GM21528 (cell line): ENCODE data around the gene OTOP3.
"Not testable (repeated sequence)": the region's sequence is repeated elsewhere in the genome, so short reads cannot be mapped to it uniquely, and the experiment has no call there.

Experiments
- ATAC-seq: cut with Tn5 transposase; IDR thresholded peaks from one replicate; pipeline ENCODE4 v1.9.1; 2021; ENCODE audit warnings: mild to moderate bottlenecking, moderate library complexity; ENCODE audit not compliant: unreplicated experiment, low FRiP score

Gene OTOP3

GRCh38 chr17:74979408-74980146 is 43.9 kb downstream of the OTOP3 start:
- ATAC-seq = no peak

- ATAC-seq = no peak
These were observed 45.8 kb downstream of the OTOP3 start for GRCh38 chr17:74981318-74981978.

- ATAC-seq = no peak
These were observed 46.4 kb downstream of the OTOP3 start for GRCh38 chr17:74981979-74982662.

DNA sequence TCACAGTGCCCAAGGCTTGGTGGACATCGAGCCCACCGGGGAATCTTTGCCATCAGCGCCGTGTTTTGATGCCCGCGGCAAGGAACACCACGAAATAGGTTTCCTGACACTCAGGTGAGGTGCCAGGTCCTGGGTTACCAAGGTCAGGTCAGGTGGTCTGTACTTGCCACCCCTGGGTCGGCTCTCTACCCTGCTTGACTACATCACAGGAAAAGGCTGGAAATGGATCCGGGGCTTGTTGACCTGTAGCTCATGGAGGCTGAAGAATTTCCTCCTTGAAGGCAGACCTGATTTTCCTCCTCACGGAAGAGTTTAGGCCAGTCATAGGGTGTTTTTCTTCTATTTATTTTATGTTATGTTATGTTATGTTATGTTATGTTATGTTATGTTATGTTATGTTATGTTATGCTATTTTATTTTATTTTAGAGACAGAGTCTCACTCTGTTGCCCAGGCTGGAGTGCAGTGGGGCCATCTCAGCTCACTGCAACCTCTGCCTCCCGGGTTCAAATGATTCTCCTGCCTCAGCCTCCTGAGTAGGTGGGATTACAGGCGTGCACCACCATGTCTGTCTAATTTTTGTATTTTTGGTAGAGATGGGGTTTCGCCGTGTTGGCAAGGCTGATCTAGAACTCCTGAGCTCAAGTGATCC is 47.1 kb downstream of the OTOP3 start:
- ATAC-seq = not testable (repeated sequence)

- no peak for ATAC-seq
These were observed 50.5 kb downstream of the OTOP3 start for GRCh38 chr17:74986206-74986576.

GRCh38 chr17:74987418-74987908 is 51.8 kb downstream of the OTOP3 start, which contains the start of gene CDR2L:
TSS of gene CDR2L (plus strand) at chr17:74987632. CDS start at chr17:74988044, 412 bp downstream.
- ATAC-seq = peak; percentile 86

GRCh38 chr17:74987909-74988711 is 52.4 kb downstream of the OTOP3 start:
- peak; percentile 39 for ATAC-seq

DNA sequence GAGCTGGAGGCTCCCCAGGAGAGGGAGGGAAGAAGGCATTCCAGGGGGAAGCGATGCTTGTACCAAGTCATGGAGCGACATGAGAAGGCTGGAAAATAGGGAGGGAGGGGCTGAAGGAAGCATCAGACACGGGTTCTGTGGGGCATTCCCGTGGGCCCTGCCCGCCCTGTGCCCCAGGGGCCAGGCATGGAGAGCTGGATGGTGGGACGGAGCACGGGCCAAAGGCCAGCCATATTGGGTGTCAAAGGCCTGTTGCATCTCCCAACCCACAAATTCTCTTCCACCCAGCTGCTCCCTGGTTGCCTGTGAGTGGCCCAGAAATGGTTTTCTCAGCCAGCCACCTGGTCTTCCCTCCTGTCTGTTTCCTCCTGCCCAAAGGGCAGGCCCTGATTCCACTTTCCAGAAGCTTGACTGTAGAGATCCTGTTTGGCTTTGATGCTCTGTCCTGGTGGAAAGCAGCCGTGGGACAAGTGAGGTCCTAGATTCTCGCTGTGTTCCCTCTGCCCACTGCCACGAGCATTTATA is 54.9 kb downstream of the OTOP3 start:
- no peak for ATAC-seq

GRCh38 chr17:74992223-74992622 is 56.5 kb downstream of the OTOP3 start:
- no peak for ATAC-seq

DNA sequence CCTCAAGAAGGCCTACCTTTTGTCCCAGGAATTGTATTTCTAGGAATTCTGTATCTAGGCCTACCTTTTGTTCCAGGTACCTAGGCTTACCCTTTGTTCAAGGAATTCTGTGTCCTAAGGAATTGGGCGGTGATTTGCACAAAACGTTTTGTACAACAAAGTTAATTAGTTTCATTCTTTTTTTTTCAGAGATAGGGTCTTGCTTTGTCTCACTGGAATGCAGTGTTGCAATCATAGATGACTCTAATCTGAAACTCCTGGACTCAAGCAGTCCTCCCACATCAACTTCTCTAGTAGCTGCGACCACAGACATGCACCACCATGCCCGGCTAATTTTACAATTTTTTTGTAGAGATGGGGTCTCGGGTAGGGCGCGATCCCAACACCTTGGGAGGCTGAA is 58.7 kb downstream of the OTOP3 start:
- ATAC-seq = no peak

GRCh38 chr17:74995847-74996246 is 60.1 kb downstream of the OTOP3 start:
- no peak for ATAC-seq

DNA sequence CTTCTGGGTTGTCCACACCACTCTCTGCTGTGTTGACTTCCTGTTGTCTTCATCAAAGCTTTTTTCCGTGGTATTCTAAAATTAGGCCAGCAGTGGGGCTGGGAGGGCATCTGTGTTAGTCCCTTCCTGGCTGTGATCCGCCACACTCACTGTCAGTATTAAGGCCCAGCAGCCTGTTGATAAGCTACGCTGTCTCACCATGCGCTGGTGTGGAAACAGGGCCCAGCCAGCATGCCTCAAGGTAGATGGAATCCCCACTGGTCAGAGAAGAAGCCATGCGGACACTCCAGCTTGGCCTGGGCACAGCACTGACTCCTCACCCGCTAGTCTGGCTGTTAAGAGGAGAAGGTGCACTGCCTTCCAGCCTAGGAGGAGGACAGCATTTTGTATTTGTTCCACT is 63.1 kb downstream of the OTOP3 start:
- no peak for ATAC-seq

DNA sequence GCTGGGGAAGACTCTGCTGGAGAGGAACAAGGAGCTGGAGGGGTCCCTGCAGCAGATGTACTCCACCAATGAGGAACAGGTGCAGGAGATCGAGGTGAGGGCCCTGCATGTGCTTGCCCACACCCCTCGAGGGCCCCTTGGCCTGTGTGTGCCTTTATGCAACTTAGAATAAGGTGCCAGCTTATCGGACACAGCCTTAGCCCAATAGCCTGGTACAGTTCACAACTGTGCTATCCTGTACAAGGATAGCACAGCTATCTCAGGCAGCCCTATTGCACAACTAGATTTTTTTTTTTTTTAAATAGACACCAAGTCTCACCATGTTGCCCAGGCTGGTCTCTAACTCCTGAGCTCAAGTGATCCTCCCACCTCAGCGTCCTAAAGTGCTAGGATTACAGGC is 63.8 kb downstream of the OTOP3 start:
- no peak for ATAC-seq
